HK-2 (cell line): ENCODE data around the gene MBNL2.

Experiments used
- DNase-seq: peaks from one replicate; pipeline ENCODE4 v3.0.0-alpha.2; 2018; ENCODE audit not compliant: unreplicated experiment

Gene MBNL2

DNA sequence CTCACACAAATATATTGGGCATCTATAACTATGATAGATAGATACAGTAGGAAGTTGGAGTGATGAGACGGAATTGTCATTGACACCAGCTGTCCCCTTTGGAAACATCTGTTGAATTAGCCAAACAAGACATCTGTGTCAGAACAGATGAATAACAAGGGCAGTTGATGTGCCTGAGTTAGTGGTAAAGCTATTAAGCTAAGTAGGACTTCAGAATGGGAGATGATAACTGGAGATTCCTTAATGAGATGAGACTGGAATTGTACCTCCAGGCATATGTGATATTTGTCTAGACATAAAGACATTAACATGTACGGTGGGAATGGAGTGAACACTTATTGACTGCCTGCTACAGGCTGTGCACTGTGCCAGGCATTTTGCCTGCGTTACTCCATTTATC, 78.7 kb downstream of the MBNL2 start:
- DNase-seq = no peak

- DNase-seq = no peak
Observed at GRCh38 chr13:97301382-97302095, 79.4 kb downstream of the MBNL2 start.

DNA sequence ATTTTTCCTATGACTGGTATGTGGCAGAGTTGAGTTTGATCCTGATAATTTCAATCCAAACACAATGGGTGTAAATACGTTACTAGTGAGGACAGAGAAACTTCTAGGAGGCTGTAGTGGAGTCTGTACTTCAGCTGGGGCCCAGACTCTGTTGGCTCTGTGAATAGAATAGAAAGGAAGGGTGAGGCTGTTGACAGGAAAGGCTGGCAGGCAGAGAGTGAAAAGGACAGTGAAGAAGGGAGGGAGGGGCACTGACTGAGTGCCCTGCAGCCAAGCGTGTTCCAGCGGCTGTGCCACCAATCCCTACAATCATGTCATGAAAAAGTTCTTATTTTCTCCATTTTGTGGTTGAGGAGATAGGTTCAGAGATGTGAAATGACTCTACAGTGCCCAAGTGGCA, 80.5 kb downstream of the MBNL2 start:
- DNase-seq = no peak

DNA sequence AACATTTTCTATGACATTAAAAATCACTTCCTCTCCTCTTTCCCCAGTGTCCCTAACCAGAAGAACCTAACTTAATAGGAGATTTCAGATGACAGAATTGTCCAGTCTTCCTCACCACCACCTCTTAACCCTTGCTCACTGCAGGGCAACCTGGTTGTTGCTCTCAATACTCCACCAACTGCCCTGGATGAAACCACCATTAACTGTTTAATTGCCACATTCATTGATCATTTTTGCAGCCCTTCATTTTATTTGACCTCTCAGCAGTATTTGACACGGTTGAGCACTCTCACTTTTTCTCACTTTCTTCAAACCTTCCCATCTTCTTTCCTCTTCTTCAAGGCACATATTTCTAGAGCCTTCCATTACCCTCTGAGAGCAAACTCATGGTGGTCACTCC, 84.0 kb downstream of the MBNL2 start:
- DNase-seq = no peak

GRCh38 chr13:97306645-97307044, 84.5 kb downstream of the MBNL2 start:
- DNase-seq = no peak

DNA sequence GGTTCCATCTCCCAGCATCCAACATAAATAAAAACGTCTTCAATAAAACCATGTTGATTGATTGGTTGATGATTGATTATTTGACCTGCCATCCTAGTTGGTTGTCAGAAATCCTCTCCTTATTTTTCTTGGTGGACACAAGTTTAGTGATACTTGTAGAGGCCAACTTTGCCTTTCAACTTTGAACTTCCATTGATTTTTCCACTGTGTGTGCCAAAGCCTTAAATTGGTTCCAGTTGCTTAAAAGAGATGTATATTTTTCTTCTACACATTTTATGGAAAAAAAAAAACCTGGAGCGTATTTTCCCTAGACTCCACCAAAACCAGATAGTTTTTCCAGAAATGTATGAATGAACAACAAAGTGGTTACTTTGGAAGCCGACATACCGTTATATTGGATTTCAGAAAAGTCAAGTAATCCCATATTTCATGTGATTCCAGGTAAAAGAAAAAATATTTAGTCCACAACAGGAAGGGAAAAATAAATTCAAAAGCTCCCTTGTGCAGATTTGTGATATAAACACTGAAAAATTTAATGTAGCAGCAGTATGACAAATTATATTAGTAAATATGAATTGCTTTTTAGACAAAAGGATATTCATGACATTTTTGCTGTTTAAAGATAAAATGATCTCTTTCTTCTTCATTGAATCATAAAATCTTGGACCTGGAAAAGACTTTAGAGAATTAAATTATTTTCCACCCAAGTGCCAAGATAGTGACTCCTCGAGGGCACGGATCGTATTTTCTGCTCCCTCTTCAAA, 85.2 kb downstream of the MBNL2 start:
- DNase-seq = no peak

DNA sequence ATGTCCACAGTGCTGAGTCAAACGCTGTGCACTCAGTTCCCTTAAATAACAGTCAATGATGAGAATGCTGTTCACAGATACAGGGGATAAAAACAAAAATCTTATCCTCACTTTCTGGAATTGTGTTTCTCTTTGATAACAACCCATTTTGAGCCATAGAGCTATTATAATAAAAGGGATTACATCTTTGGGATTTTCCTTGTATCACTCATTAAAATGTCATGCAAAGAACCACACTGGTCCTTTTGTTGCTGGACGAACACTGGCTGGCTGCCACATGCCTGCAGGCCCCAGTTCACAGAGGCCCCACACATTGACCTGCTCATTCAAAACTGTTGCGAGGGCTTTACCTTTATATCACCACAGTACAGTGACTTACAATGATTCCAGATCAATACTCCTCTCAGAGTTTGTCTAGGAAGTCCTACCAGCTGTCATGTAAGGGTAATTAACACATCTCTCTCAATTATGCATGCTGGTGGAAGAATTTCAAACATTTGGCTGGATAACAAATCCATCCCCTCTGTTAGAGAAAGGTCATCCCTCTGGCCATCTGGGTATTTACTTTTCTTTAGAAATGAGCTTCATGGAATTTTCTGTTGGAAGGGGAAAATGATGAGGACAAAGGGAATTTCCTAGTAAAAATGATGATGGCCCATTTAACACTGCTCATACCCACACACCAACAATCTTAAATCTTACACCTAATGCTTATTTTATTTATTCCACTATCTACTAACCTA, 85.9 kb downstream of the MBNL2 start:
- DNase-seq = no peak

DNA sequence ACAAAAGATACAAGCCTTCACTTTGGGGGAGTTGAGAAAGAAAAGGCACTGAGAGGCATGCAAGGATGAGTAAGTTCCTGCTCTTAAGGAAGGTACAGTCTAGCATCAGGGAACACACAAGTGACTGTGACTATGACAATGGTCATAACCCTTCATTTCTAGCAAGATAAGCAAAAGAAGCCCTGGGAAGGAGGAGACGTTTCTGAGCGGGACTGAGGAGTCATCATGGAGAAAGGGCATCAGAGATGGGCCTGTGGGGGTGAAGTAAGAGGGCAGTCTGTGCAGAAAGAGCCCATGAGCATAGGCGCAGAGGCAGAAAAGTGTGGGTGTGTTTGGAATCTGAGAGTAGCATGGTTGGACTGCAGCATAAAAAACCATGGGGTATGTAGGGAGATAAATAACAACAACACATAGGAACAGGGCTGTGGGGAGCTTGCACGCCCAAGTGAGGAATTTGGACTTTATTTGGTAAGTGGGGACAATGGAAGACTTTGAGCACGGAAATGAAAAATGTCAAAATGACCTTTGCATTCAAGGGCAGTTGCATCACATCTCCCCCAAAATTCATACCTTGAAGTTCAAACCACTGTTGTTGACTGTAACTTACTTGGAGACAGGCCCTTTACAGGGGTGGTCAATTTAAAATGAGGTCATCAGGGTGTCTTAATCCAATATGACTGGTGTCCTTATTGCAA, 86.7 kb downstream of the MBNL2 start:
- no peak for DNase-seq

DNA sequence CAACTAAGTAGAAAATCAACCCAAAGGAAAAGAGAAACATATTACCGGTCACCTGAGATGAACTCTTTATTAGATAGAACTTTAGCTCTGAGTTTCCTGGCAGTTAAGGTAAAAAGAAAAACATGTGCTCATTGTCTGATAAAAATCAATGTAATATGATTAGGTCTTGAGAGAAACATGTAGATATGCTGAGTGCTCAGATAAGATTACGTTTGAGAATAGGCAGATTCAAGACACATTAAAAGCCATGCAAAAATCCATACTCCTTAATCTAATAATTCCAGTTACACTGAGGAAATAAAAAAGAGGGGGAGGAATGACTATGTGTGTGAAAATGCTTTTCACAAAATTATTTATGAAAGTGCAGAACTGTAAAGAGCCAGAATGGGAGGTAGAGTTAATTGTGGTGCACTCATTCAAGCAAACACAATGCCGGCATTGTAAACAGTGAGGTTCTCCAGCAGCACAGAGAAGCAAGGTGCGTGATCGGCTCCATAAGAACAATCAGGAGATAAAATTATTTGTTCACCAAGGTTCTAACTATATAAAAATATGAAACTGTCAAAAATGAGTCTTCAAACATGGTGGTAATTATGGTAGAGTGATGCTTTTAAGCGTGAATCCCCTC, 88.8 kb downstream of the MBNL2 start:
- DNase-seq = no peak

DNA sequence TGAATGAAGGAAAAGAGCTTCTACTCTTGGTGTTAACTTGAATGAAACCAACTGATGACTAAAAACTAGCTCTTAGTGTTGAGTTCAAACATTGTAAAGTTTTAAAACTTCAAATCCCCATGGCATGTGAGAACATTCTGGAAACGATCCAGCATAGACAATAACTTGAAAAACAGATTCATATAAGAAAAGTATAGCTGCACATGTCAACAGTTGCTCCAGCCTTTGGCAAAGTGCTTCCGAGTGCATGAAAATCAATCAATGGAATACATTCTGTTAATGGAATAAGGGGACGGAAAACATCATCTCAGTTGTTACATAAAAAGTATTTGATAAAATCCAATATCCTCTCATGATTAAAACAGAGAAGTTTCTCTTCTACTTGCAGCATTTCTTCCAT, 89.8 kb downstream of the MBNL2 start:
- DNase-seq = no peak

DNA sequence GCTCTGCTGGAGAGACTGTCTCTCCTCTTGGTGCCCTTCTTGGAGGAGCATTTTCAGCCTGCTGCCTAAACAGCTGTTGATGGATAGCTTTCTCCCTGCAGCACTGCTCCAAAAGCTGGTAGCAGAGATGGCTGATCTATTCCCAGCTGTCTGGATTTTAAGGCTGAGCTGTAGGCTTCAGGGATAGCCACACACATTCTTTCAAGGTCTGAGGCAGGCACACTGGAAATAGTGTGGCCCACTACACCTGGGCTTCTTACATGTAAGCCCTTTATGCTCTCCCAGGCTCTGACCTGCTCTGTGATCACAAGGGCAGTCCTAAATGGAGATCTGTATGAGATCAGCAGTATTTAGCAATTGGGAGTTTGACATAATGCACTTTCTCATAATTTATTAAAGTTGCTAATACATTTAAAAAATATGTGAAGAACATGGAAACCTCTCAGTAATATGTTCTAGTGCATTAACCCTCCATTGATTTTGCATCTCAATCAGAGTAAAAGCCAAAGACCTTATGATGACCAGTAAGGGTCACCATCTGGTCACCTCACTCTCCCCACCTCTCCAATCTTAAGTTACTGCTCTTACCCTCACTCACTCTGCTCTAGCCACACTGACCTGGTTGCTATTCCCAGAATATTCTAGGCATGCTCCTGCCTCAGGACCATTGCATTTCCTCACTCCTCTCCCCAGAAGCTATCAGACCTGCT, 91.6 kb downstream of the MBNL2 start:
- no peak for DNase-seq

DNA sequence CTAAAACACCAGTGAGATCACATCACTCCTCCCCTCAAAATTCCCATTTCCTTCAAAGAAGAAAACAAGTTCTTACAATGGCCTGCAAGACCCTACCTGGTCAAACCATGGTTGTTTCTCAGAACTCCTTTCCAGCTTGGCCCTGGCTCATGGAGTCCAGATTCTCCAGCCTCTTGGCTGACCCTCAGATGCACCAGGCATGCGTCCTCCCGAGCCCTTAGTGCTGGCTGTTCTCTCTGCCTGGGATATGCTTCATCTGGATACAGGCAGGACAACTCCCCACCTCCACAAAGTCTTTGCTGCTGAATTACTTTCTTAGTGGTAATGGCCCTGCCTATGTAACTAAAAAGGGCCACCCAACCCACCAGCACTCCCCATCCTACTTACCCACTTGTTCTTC, 94.3 kb downstream of the MBNL2 start:
- DNase-seq = no peak

GRCh38 chr13:97317933-97318332, 95.8 kb downstream of the MBNL2 start:
- no peak for DNase-seq

DNA sequence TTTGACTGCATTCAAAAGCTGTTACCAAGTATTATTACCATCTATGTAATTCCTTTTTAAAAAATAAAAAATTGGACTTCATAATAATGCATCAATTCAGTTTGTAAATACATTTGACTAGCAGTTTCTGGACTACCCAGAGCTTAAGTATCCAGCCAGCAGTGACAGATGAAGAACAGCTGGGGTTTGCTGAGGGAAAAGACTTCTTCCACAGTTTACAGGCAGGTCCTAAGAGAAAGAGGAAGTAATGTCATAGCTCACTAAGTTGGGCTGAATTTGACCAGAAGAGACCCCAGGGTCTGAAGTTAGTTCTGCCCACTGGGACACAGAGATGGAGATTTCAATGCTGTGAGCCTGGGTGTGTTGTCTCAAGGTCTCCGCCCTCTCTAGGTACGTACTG, 96.4 kb downstream of the MBNL2 start:
- DNase-seq = no peak

DNA sequence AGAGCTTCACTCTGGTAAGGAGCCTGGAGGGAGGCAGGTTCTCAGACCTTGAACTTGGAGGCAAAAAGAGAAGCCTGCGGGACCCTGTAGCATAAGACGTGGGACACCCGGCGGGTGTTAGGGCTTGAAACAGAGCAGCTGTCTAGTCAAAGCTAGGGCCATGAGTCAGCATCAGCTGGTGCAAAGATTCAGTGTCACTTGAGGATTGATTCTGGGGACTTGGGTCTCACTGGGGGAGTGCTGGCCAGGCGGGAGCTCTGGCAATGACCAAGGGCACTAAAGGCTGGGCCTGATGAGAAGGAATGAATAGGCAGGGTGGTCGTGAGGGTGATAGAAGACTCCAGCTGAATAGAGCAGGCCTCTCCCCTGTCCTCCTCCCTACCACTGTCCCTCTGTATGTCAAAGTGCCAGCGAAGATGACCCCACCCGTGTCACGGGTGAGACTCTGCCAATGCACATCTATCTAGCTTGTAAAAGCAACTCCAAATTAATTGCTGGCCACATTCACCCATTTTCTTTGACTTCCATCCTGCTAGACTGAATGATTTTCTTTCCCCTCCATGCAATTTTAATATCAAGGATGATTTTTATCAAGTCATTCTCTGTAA, 97.1 kb downstream of the MBNL2 start:
- DNase-seq = no peak

DNA sequence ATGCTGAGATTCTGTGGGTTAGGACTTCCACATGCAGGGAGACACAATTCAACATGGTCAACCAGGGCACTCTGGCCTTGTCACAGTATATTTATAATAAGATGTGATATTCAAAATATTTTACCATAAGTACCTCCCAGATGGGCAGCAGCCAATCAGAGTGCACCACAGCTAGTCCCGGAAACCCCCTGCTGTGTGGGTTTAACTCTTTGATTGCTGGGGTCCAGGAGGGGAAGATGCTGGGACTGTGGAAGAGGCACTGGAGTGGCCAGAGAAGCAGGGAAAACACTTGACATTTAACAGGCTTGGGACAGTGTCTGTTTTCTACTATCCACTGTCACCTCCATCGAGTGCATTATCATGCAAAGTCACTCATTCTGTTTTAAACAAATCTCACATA, 99.0 kb downstream of the MBNL2 start:
- no peak for DNase-seq

DNA sequence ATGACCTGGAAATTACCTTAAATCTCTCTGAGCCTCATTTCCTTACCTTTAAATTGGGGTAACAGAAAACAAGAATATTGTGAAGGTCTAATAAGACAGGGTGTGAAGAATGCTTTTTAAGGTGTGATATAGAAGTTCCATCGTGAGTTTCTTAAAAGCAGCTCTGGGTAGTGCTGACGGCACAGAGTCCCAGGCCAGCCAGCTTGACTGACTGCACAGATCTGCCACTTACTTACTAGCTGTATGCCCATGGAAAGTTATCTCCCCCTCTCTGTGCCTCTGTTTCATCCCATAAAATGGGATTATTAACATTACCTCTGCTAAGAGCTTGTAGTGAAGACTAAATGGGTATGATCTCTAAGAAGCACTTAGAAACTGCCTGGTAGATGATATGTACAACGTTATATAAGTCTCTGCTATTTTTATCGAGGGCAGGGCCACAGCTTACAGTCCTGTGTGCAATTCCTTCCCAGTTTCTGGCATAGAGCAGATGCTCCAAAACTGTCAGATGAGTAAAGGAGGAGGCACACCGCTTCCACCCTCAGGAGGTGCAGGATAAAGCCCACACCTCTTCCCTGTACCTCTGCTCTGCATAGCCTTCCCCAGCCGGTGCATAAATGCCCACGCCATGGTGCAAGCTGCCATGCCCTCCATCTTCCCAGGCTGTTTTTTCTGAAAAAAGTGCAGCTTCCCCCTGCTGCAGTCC, 99.6 kb downstream of the MBNL2 start:
- DNase-seq = no peak

- no peak for DNase-seq
Observed at GRCh38 chr13:97322740-97323342, 100.7 kb downstream of the MBNL2 start.

DNA sequence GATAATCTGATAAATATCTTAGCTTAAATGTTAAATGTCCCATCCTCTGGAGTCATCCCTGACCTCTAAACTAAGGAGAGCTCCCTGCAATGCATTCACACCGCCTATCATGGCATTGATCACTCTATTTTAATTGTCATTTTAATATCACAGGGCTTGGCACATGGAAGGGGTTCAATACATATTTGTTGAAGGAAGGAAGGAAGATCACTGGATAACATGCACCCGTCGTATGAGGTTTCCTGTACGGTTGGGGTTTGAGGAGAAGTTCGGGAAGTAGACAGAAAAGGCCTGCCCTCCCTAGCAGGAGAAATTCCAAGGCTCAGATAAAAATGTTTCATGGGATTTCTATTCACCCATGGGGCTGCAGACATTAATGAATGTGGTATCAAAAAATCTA, 102.0 kb downstream of the MBNL2 start:
- no peak for DNase-seq

- no peak for DNase-seq
Observed at GRCh38 chr13:97325738-97326137, 103.6 kb downstream of the MBNL2 start.
